ENCODE data around the gene REG1A. TPM values are rescaled to one million over a fixed set of nuclear protein-coding genes. Genes with fewer than 3 reads are reported as not detected.

The REG1A gene
- total RNA-seq, 1 experiment from 2014 or later, result not detected

- intact Hi-C loops (cut with micrococcal nuclease; ENCODE audit: unreplicated experiment), result no loop called here
- DNase-seq (ENCODE audit: low spot score), result no peak
- POLR2A ChIA-PET (ENCODE audit: low non-redundant PET), result no interaction called here
- no peak overlapping the region for H3K27ac ChIP-seq (ENCODE audit: low read depth, low read length, poor library complexity, severe bottlenecking)
- no peaks in the 10 kb centered on the region for H3K36me3 ChIP-seq (ENCODE audit: insufficient read depth, low read length, poor library complexity, severe bottlenecking)
- no peak for TF ChIP-seq CTCF (conservative IDR thresholded peaks at IDR 0.05; ENCODE audit: low read depth, low read length)
- TF ChIP-seq EZH2 (IDR thresholded peaks at IDR 0.05; ENCODE audit: borderline replicate concordance, low read depth, low read length, poor library complexity, severe bottlenecking), result no peak
- no peaks in the 10 kb centered on the region for H3K4me1 ChIP-seq (ENCODE audit: insufficient read depth, low read length, poor library complexity, severe bottlenecking)
- no peaks in the 10 kb centered on the region for H3K9me3 ChIP-seq (ENCODE audit: low read depth, low read length, poor library complexity, severe bottlenecking)
- no TSS peak for BruUV-seq (replicated peaks)
- CTCF ChIA-PET, result no interaction called here
- H3K4me3 ChIP-seq (ENCODE audit: low read depth, low read length, poor library complexity, severe bottlenecking), result no peak overlapping the region
- peaks cover 3% of the 10 kb centered on the region for H3K27me3 ChIP-seq (replicated peaks; ENCODE audit: insufficient read depth, low read depth, low read length, poor library complexity)
These were observed 41.8 kb downstream of the REG1A start for GRCh38 chr2:79162132-79162531.

- no TSS peak for BruUV-seq (replicated peaks)
- H3K27ac ChIP-seq (ENCODE audit: low read depth, low read length, poor library complexity, severe bottlenecking), result no peak overlapping the region
- intact Hi-C loops (cut with micrococcal nuclease; ENCODE audit: unreplicated experiment), result no loop called here
- H3K4me3 ChIP-seq (ENCODE audit: low read depth, low read length, poor library complexity, severe bottlenecking), result no peak overlapping the region
- CTCF ChIA-PET, result no interaction called here
- POLR2A ChIA-PET (ENCODE audit: low non-redundant PET), result no interaction called here
- no peak for DNase-seq (ENCODE audit: low spot score)
- TF ChIP-seq EZH2 (IDR thresholded peaks at IDR 0.05; ENCODE audit: borderline replicate concordance, low read depth, low read length, poor library complexity, severe bottlenecking) (no peak), CTCF (conservative IDR thresholded peaks at IDR 0.05; ENCODE audit: low read depth, low read length) (no peak)
- H3K36me3 ChIP-seq (ENCODE audit: insufficient read depth, low read length, poor library complexity, severe bottlenecking), result no peaks in the 10 kb centered on the region
- no peaks in the 10 kb centered on the region for H3K9me3 ChIP-seq (ENCODE audit: low read depth, low read length, poor library complexity, severe bottlenecking)
- H3K4me1 ChIP-seq (ENCODE audit: insufficient read depth, low read length, poor library complexity, severe bottlenecking), result no peaks in the 10 kb centered on the region
- H3K27me3 ChIP-seq (replicated peaks; ENCODE audit: insufficient read depth, low read depth, low read length, poor library complexity), result peaks cover 3% of the 10 kb centered on the region
These were observed 42.5 kb downstream of the REG1A start for GRCh38 chr2:79162801-79163200.

- POLR2A ChIA-PET (ENCODE audit: low non-redundant PET), result no interaction called here
- BruUV-seq (replicated peaks), result no TSS peak
These were observed 51.2 kb downstream of the REG1A start for GRCh38 chr2:79171348-79171958.

More at GRCh38 chr2:79171348-79171958, 51.2 kb downstream of the REG1A start:
- Histone ChIP-seq H3K27me3 (replicated peaks; ENCODE audit: insufficient read depth, low read depth, low read length, poor library complexity) (no peaks in the 10 kb centered on the region), H3K27ac (ENCODE audit: low read depth, low read length, poor library complexity, severe bottlenecking) (no peak overlapping the region), H3K9me3 (ENCODE audit: low read depth, low read length, poor library complexity, severe bottlenecking) (no peaks in the 10 kb centered on the region), H3K4me1 (ENCODE audit: insufficient read depth, low read length, poor library complexity, severe bottlenecking) (no peaks in the 10 kb centered on the region), H3K36me3 (ENCODE audit: insufficient read depth, low read length, poor library complexity, severe bottlenecking) (no peaks in the 10 kb centered on the region), H3K4me3 (ENCODE audit: low read depth, low read length, poor library complexity, severe bottlenecking) (no peak overlapping the region)
- DNase-seq (ENCODE audit: low spot score), result no peak
- intact Hi-C loops (cut with micrococcal nuclease; ENCODE audit: unreplicated experiment), result no loop called here
- TF ChIP-seq EZH2 (IDR thresholded peaks at IDR 0.05; ENCODE audit: borderline replicate concordance, low read depth, low read length, poor library complexity, severe bottlenecking) (no peak), CTCF (conservative IDR thresholded peaks at IDR 0.05; ENCODE audit: low read depth, low read length) (no peak)
- CTCF ChIA-PET, result no interaction called here

Other genes starting within 250 kb of the REG1A start
- gene REG3G, start 94.8 kb upstream of the REG1A start, total RNA-seq (2021), result not detected in 2 replicates
- gene REG1B, start 32.5 kb upstream of the REG1A start, total RNA-seq (2021), result not detected in 2 replicates
- gene REG3A, start 39.3 kb downstream of the REG1A start, total RNA-seq (2021), result not detected in 2 replicates

Measured in A673 (cell line).